Activated CD8-positive, alpha-beta memory T cell treated with anti-CD3 and anti-CD28 coated beads, Interleukin-2, amount 50 U/mL, for 1 hour (primary cell): ENCODE results near the gene NEU4.
"Not testable (repeated sequence)": the region's sequence is repeated elsewhere in the genome, so short reads cannot be mapped to it uniquely, and the experiment has no call there.

Source experiments
- DNase-seq: peaks from one replicate; pipeline ENCODE4 v3.0.0-alpha.2; 2020; ENCODE audit errors: extremely low read depth

Gene NEU4

GRCh38 chr2:241798631-241799521, 10.1 kb upstream of the NEU4 start:
- no peak for DNase-seq

GRCh38 chr2:241799522-241800197, 9.3 kb upstream of the NEU4 start:
- no peak for DNase-seq

- not testable (repeated sequence) for DNase-seq
Measured at GRCh38 chr2:241800198-241800903, 8.6 kb upstream of the NEU4 start.

GRCh38 chr2:241801611-241802420, 7.2 kb upstream of the NEU4 start:
- no peak for DNase-seq

- no peak for DNase-seq
Measured at GRCh38 chr2:241802421-241803318, 6.3 kb upstream of the NEU4 start.

- DNase-seq: no peak
Measured at GRCh38 chr2:241803387-241804325, 5.3 kb upstream of the NEU4 start.

GRCh38 chr2:241804326-241805229, 4.4 kb upstream of the NEU4 start:
- no peak for DNase-seq

GRCh38 chr2:241806217-241806616, 2.8 kb upstream of the NEU4 start:
- DNase-seq: not testable (repeated sequence)

GRCh38 chr2:241808051-241808720, 807 bp upstream of the NEU4 start:
- no peak for DNase-seq

GRCh38 chr2:241809383-241810306, 652 bp downstream of the NEU4 start:
- no peak for DNase-seq

- no peak for DNase-seq
Measured at GRCh38 chr2:241810307-241811200, 1.6 kb downstream of the NEU4 start.

GRCh38 chr2:241811201-241811951, 2.4 kb downstream of the NEU4 start:
- DNase-seq: no peak

- DNase-seq: no peak
Measured at GRCh38 chr2:241811952-241812729, 3.1 kb downstream of the NEU4 start.
